HUES6 (cell line): ENCODE results near the gene PALS1.

ENCODE experiments used
- H3K27ac ChIP-seq: 2 replicates; pipeline ENCODE4 v1.7.0; 2013; ENCODE audit warnings: low read depth, mild to moderate bottlenecking, low read length, inconsistent platforms
- H3K27me3 ChIP-seq: 2 replicates; pipeline ENCODE4 v1.6.1; 2013; ENCODE audit warnings: low read length; ENCODE audit not compliant: control insufficient read depth, insufficient read depth
- H3K36me3 ChIP-seq: 2 replicates; pipeline ENCODE4 v1.6.1; 2013; ENCODE audit warnings: low read length; ENCODE audit not compliant: control insufficient read depth, insufficient read depth
- H3K4me1 ChIP-seq: 2 replicates; pipeline ENCODE4 v1.6.1; 2013; ENCODE audit warnings: low read length; ENCODE audit not compliant: control insufficient read depth, insufficient read depth
- H3K4me3 ChIP-seq: 2 replicates; pipeline ENCODE4 v1.5.1; 2013; ENCODE audit warnings: low read depth, low read length
- H3K9ac ChIP-seq: one replicate; pipeline ENCODE4 v1.6.1; 2013; ENCODE audit warnings: mild to moderate bottlenecking, low read length
- H3K9me3 ChIP-seq: 2 replicates; pipeline ENCODE4 v1.6.1; 2013; ENCODE audit warnings: low read depth, low read length; ENCODE audit not compliant: control insufficient read depth, insufficient read depth

The PALS1 gene

DNA sequence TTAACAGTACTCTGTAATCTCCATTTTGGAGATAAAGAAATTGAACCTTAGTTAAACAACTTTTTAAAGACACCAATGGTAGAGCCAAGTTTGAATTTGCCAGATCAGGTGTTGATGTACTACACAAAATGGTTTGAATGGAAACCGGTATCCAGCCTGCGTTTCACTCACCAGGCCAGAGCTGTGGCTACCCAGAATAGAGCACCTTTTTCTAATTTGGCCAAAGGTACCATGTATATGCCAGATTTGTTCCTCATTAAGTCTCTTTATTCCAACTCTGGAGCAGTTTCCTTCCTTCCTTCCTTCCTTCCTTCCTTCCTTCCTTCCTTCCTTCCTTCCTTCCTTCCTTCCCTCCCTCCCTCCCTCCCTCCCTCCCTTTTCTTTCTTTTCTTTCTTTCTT lies 39.3 kb downstream of the PALS1 start:
- H3K4me1 ChIP-seq: peaks cover 10% of the 10 kb centered on the region
- H3K36me3 ChIP-seq: peaks cover 6% of the 10 kb centered on the region; the same call in 1 of the 2 replicates
- H3K9ac ChIP-seq: no peak overlapping the region
- no peak overlapping the region for H3K4me3 ChIP-seq
- H3K9me3 ChIP-seq: no peaks in the 10 kb centered on the region
- no peak overlapping the region for H3K27ac ChIP-seq
- no peaks in the 10 kb centered on the region for H3K27me3 ChIP-seq

DNA sequence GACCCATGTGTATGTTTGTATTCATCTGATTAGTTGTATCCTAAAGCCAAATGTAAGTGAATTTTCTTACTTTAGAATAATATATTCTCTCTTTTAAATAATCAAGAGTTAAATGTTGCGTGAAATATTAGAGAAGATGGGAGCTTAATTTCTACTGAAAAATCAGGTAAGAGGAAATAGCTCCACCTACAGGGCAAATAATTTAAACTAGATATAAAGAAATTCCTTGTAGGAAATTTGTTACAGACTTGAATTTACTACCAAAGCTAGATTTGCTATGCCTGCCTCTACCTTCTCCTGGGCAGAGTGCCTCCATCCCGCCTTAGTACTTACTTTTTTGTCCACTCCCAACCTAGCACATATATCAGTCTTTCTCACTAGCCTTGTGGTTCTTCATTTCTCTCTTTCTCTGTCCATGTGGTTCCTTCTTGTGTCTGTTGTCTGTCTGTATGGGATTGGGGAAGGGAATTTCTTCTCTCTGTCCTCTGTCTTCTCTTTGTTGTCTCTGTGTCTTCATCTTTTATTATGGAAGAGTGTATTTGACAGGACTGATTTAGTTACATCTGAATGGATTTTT lies 44.7 kb downstream of the PALS1 start:
- Histone ChIP-seq H3K4me1 (no peaks in the 10 kb centered on the region), H3K9me3 (no peaks in the 10 kb centered on the region), H3K4me3 (no peak overlapping the region), H3K9ac (no peak overlapping the region), H3K27me3 (no peaks in the 10 kb centered on the region), H3K27ac (no peak overlapping the region), H3K36me3 (no peaks in the 10 kb centered on the region)
